Measurements from ENCODE around the gene GPR62. TPM values are rescaled to one million over a fixed set of nuclear protein-coding genes. Genes with fewer than 3 reads are reported as not detected.

The GPR62 gene
- total RNA-seq, 2 donors from 2014 or later = 0.12 to 0.82 TPM

GRCh38 chr3:51933471-51934138, 21.6 kb upstream of the GPR62 start:
- Histone ChIP-seq H3K9me3 (no peaks in the 10 kb centered on the region), H3K27ac (no peak overlapping the region), H3K27me3 (no peaks in the 10 kb centered on the region), H3K4me3 (no peak overlapping the region), H3K36me3 (peaks cover 58% of the 10 kb centered on the region), H3K4me1 (no peaks in the 10 kb centered on the region)
- peak; percentile 18 for DNase-seq (ENCODE audit: low spot score)
- no peak for TF ChIP-seq CTCF (IDR thresholded peaks at IDR 0.05)

- Histone ChIP-seq H3K27me3 (no peaks in the 10 kb centered on the region), H3K36me3 (peaks cover 59% of the 10 kb centered on the region), H3K27ac (no peak overlapping the region), H3K4me1 (no peaks in the 10 kb centered on the region), H3K9me3 (no peaks in the 10 kb centered on the region), H3K4me3 (no peak overlapping the region)
- DNase-seq (ENCODE audit: low spot score) = peak; percentile 28
- no peak for TF ChIP-seq CTCF (IDR thresholded peaks at IDR 0.05)
Measured at GRCh38 chr3:51934139-51934850, 20.9 kb upstream of the GPR62 start.

GRCh38 chr3:51934991-51935885, 19.9 kb upstream of the GPR62 start:
- DNase-seq (ENCODE audit: low spot score) = peak; percentile 55

GRCh38 chr3:51935886-51936755, 19.1 kb upstream of the GPR62 start:
- DNase-seq (ENCODE audit: low spot score) = peak; percentile 16
- Histone ChIP-seq H3K4me1 (peaks cover 0 to 13% of the 10 kb centered on the region in 2 donors), H3K4me3 (no peak overlapping the region), H3K27me3 (no peaks in the 10 kb centered on the region), H3K27ac (no peak overlapping the region), H3K9me3 (no peaks in the 10 kb centered on the region), H3K36me3 (peaks cover 59% of the 10 kb centered on the region)
- no peak for TF ChIP-seq CTCF (IDR thresholded peaks at IDR 0.05)

More at GRCh38 chr3:51934991-51935885, 19.9 kb upstream of the GPR62 start:
- H3K9me3 ChIP-seq = no peaks in the 10 kb centered on the region
- no peaks in the 10 kb centered on the region for H3K27me3 ChIP-seq
- H3K4me3 ChIP-seq = no peak overlapping the region
- peaks cover 0 to 4% of the 10 kb centered on the region in 2 donors for H3K4me1 ChIP-seq
- no peak overlapping the region for H3K27ac ChIP-seq
- TF ChIP-seq CTCF (IDR thresholded peaks at IDR 0.05) = no peak
- peaks cover 59% of the 10 kb centered on the region for H3K36me3 ChIP-seq

GRCh38 chr3:51937014-51937413, 18.2 kb upstream of the GPR62 start:
- H3K27ac ChIP-seq = no peak overlapping the region
- H3K36me3 ChIP-seq = peaks cover 59% of the 10 kb centered on the region
- peaks cover 0 to 18% of the 10 kb centered on the region in 2 donors for H3K4me1 ChIP-seq
- TF ChIP-seq CTCF (IDR thresholded peaks at IDR 0.05) = no peak
- no peak for DNase-seq (ENCODE audit: low spot score)
- no peaks in the 10 kb centered on the region for H3K27me3 ChIP-seq
- H3K4me3 ChIP-seq = no peak overlapping the region
- no peaks in the 10 kb centered on the region for H3K9me3 ChIP-seq
